Measurements from ENCODE around the gene VKORC1L1.
"Not testable (repeated sequence)": the region's sequence is repeated elsewhere in the genome, so short reads cannot be mapped to it uniquely, and the experiment has no call there.

VKORC1L1 gene

DNA sequence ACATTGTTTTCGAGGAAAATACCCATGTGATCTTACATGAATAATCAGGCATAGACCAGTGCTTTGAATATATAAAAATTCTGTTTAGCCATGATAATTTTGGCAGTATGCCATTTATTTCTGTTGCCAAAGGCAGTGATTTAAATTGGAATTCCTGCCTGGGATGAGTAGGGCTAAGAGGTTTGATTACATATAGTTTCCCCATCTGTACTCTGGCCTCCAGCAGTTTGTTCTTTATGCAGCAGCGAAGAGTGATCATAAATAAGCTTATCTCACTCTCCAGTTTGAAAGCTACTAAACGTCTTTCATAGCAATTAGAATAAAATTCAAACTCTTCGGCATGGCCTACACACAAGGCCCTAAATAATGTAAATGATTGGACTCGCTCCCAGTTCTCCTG lies 72.9 kb downstream of the VKORC1L1 start:
- DNase-seq = not testable (repeated sequence)

- no peak for DNase-seq
Measured at GRCh38 chr7:65946904-65947303, 74.0 kb downstream of the VKORC1L1 start.

- no peak for DNase-seq
Measured at GRCh38 chr7:65951837-65952578, 79.1 kb downstream of the VKORC1L1 start.

- DNase-seq = no peak
Measured at GRCh38 chr7:65953001-65953720, 80.3 kb downstream of the VKORC1L1 start.

DNA sequence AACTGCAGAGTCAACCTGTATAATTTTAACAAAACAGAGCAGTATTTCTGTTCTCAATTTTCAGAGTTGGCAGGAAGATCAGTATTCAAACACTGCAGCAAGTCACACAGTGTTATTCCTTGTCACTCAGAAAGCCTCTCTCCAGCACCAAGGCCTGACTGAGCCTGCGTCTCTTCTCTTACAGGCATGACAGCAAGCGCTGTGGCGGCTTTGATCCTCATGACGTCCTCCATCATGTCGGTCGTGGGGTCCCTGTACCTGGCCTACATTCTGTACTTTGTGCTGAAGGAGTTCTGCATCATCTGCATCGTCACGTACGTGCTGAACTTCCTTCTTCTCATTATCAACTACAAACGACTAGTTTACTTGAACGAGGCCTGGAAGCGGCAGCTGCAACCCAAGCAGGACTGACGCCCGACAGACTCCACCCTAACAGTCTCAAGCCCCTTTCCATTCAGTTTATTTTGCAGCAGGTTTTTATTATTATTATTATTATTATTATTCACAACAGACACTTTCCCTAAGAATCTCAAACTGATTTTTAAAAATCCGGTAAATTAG lies 81.1 kb downstream of the VKORC1L1 start:
- DNase-seq = no peak

DNA sequence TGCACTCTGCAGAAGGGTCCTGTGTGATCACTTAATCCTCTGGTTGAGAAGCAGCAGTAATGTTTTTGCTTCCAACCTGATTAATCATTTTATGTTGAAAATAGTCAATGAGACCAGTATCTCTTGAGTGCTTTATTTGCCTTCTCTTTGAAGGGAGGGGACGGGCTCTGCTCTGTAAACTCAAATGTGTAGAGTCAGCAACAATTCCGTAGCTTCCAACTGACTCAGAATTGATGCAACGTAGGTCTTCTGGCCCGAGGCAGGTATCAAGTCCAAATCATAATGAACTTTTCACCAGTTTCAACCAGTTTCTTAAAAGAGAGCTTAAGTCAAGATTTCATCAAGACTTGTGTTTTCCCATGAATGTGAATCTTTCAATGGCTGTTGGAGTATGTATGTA lies 82.8 kb downstream of the VKORC1L1 start:
- no peak for DNase-seq

GRCh38 chr7:65960351-65961074 lies 87.6 kb downstream of the VKORC1L1 start:
- DNase-seq = no peak

DNA sequence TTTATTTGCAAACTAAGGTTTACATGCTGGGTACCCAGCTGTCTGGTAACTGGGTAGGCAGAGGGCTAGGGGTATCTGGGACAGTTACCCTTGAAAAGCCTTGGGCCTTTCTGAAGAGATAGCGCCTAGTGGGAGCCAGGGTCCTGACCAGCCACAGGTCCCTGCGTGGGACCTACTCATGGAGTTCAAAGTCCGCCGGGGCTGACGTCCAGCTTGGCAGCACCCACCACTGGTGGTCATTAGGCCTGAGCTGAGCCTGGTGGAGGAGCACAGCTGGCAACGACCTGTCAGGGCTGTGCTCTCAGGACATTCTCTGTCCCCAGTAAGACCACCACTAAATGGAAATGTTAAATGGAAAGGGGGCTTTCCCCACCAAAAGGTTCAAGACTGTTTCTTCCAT lies 89.2 kb downstream of the VKORC1L1 start:
- DNase-seq = no peak

GRCh38 chr7:65964671-65965070 lies 91.8 kb downstream of the VKORC1L1 start:
- DNase-seq = not testable (repeated sequence)

DNA sequence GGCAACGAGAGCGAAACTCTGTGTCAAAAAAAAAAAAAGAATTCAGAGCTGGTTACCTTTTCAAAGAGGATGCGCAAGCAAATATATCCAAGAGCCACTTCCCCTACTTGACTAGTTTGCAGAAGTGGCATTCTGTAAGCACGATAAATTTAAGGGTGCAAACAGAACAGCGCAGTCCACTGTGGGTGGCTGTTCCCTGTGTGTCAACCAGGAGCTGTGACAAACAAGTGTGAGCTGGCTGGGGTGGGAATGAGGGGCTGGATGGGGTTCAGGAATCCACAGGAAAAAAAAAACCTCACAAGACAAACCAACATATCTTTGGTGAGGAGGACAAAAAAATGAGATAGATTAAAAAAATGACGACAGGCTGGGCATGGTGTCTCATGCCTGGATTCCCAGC lies 93.3 kb downstream of the VKORC1L1 start:
- no peak for DNase-seq

DNA sequence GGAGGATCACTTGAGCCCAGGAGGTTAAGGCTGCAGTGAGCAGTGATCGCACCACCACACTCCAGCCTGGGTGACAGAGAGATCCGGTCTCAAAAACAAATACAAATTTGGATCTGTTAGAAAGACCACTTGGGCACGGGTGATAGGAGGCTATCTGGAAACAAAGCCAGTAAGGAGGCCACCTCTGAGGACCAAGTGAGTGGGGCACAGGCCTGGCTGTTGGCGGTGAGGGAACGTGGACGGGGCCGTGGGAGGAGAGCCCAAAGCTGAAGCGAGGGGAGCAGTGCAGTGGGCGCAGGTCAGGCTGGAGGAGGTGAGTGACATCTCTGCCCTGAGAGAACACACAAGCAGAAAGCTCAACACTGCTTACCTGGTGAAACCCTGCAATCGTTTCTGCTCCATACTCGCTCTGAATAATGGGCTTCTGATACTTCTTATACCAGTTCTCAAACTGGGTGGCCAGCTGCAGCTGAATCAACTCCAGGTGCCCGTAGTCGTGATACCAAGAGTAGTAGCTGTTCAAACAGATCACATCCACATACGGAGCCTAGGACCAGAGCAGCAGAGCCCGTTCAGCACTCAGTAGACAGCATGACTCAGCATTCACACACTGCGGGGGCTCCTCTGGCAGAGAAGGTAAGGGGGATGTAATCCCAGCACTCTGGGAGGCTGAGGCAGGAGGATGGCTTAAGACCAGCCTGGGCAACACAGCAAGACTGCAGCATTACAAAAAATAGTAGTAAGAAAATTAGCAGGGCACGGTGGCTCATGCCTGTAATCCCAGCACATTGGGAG lies 94.7 kb downstream of the VKORC1L1 start:
- DNase-seq = no peak

DNA sequence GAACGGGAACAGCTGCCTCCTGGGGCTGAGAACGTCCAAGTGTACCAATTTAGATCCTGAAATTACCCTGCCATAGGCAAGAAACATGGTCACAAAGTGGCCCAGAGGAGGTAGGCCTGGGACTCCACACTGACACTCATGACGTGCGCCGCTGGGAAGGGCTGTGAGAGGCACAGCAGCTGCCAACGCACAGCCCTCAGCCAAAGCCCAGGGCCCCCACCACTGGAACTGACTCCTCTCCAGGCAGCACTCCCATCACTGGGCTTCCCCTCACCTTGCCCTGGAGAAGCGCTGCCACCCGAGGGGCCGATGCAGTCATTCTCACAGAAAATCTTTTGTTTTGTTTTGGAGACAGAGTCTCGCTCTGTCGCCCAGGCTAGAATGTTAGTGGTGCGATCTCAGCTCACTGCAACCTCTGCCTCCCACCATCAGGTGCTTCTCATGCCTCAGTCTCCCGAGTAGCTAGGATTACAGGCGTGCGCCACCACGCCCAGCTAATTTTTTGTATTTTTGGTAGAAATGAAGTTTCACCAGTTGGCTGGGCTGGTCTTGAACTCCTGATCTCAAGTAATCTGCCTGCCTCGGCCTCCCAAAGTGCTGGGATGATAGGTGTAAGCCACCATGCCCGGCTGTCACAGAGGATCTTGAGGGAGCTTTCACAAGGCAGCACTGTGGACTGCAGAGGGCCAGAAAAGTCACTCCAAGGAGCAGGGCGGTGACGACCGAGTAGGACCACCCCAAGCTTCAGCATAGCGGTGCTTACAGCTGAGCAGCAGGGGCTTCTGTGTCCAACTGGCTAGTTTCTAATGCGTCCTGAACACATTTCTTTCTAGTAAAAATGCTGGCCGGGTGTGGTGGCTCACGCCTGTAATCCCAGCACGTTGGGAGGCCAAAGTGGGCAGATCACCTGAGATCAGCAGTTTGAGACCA lies 95.6 kb downstream of the VKORC1L1 start:
- DNase-seq = no peak

DNA sequence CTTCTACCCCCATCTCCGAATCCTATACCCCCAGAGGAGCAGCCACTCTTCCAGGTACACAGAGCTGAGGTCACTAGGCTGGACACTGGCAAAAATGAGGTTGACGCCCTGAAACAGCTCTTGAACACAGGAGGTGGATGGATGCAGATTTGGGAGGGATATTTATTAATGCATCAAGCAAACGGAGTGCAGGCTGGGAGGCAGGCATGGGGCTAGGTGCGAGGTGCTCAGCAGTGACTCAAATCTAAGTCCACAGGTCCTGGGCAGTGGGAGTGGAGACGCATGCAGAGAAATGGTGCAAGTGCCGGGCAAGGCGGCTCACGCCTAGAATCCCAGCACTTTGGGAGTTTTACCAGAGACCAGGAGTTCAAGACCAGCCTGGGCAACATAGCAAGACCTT lies 98.1 kb downstream of the VKORC1L1 start:
- DNase-seq = no peak

DNA sequence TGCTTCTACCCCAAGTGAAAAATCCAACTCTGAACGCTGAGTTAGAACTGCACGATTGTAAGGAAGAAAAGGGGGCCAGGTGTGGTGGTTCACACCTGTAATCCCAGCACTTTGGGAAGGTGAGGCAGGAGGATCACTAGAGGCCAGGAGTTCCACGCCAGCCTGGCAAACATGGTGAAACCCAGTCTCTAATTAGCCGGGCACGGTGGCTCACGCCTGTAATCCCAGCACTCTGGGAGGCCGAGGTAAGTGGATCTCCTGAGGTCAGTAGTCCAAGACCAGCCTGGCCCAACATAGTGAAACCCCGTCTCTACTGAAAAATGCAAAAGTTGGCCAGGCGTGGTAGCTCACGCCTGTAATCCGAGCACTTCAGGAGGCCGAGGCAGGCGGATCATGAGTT lies 100.1 kb downstream of the VKORC1L1 start:
- DNase-seq = no peak

GRCh38 chr7:65974191-65974801 lies 101.4 kb downstream of the VKORC1L1 start:
- no peak for DNase-seq

GRCh38 chr7:65974876-65975275 lies 102.0 kb downstream of the VKORC1L1 start:
- DNase-seq = no peak

GRCh38 chr7:65975814-65976445 lies 103.1 kb downstream of the VKORC1L1 start:
- DNase-seq = no peak

DNA sequence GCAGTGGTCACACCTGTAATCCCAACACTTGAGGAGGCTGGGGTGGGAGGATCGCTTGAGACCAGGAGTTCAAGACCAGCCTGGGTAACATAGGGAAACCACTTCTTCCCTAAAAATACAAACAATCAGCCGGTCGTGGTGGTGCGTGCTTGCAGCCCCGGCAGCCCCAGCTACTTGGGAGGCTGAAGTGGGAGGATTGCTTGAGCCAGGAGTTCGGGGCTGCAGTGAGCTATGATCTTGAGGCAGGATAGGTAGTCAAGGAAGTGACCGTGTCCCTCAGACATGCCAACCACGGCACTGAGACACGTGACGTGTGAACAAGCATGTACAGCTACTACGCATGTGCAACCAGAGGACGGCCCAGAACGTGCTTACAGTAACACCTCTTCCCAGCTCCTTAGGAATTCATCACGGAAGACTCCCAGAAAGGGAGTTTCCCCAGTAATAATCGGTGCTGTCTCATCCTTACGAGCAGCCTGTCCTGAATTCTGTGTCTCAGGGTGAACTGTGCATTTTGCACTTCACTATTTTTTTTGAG lies 103.9 kb downstream of the VKORC1L1 start:
- DNase-seq = no peak

DNA sequence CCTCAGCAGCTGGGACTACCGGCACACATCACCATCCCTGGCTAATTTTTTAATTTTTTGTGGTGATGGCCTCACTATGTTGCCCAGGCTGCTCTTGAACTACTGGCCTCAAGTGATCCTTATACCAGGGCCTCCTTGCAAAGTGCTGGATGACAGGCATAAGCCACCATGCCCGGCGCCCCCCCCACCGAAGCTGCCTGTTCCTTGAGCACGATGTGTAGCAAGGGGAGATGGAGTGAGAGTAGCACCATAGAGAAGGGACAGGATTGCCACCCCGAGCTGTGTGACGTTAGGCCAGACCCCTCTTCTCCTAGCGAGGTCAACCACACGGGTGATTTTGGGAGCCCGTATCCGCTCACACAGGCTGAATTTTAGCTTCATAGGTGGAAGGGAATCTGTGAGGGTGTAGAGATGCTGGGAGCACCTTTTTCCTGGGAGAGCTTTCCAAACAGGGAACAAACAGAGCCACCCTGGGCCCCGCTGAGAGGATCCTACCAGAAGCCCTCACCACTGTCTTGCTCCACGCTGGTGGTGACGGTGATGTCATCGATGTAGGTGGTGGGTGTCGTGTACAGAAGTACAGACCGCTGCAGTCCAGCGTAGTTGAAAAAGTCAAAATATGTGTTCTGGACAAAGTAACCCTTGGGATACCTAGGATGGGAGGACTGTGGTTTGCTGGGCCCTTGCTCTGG lies 106.2 kb downstream of the VKORC1L1 start:
- no peak for DNase-seq
